ENCODE data around the gene CYP2R1.

Gene CYP2R1

DNA sequence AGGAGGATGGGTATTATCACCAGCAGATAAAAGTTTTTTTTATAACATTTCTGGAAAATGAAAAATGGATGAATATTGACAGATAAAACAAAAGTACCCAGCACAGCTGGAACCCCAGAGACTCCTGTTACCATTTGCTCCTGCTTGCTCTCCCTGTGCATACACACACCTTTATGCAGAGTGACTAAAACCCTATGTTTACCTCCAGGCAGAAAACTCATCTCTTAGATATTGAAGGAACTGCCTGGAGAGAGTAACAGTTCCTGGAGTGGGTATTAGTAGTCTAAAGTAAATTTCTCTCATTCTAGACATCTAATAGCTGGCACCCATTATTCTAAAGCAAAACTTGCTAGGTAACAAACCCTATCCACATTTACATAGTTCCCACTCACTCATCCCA lies 38.0 kb downstream of the CYP2R1 start:
- Histone ChIP-seq H3K36me3 (ENCODE audit: control insufficient read depth, low read length) (no peaks in the 10 kb centered on the region), H3K4me3 (ENCODE audit: low read length) (no peak overlapping the region), H3K27me3 (ENCODE audit: control insufficient read depth, low read length) (peaks cover 3% of the 10 kb centered on the region; the same call in 1 of the 2 replicates), H3K9me2 (replicated peaks; ENCODE audit: control insufficient read depth, low read length) (no peaks in the 10 kb centered on the region), H3F3A (ENCODE audit: control insufficient read depth, insufficient read depth) (no peaks in the 10 kb centered on the region), H3K27ac (ENCODE audit: low read depth, low read length) (no peak overlapping the region), H3K79me2 (ENCODE audit: control insufficient read depth, low read length) (no peaks in the 10 kb centered on the region), H3K4me1 (ENCODE audit: control insufficient read depth, low read length) (no peaks in the 10 kb centered on the region), H3K4me2 (ENCODE audit: low read length) (no peak overlapping the region), H4K20me1 (ENCODE audit: control insufficient read depth, insufficient read depth, low read depth, low read length) (no peaks in the 10 kb centered on the region), H3K9me3 (ENCODE audit: control insufficient read depth, insufficient read depth, low read length) (no peaks in the 10 kb centered on the region)
- TF ChIP-seq, protein P1, sequence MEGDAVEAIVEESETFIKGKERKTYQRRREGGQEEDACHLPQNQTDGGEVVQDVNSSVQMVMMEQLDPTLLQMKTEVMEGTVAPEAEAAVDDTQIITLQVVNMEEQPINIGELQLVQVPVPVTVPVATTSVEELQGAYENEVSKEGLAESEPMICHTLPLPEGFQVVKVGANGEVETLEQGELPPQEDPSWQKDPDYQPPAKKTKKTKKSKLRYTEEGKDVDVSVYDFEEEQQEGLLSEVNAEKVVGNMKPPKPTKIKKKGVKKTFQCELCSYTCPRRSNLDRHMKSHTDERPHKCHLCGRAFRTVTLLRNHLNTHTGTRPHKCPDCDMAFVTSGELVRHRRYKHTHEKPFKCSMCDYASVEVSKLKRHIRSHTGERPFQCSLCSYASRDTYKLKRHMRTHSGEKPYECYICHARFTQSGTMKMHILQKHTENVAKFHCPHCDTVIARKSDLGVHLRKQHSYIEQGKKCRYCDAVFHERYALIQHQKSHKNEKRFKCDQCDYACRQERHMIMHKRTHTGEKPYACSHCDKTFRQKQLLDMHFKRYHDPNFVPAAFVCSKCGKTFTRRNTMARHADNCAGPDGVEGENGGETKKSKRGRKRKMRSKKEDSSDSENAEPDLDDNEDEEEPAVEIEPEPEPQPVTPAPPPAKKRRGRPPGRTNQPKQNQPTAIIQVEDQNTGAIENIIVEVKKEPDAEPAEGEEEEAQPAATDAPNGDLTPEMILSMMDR (IDR thresholded peaks at IDR 0.05; ENCODE audit: low read depth, low read length, poor library complexity, severe bottlenecking), result no peak
- no peak for TF ChIP-seq EZH2phosphoT487 (IDR thresholded peaks at IDR 0.05; ENCODE audit: borderline replicate concordance, low read length)

DNA sequence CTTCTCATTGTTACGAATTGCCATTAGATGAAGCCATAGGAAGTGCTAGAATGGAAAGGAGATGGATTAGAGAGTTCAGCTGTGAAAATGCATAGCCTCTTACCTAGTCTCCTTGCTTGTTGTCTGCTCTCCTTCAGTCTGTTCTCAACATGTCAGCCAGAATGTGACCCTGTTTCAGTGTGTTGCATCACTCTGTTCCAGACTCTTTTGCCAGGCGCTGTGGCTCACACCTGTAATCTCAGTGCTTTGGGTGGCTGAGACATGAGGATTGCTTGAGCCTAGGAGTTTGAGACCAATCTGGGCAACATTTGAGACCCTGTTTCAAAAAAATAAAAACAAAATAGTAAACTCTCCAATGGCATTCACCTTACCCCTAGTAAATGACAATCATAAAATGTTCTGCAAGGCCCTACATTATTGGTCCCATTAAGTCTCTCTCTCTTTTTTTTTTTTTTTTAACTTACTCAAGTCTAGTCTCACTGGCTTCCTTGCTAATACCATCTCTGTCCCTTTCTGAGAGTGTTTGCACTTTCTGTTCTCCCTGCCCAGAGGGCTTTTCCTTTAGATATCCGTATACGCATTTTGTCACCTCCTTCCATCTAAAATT lies 39.4 kb downstream of the CYP2R1 start:
- Histone ChIP-seq H3K4me1 (ENCODE audit: control insufficient read depth, low read length) (no peaks in the 10 kb centered on the region), H3K4me3 (ENCODE audit: low read length) (no peak overlapping the region), H3K79me2 (ENCODE audit: control insufficient read depth, low read length) (no peaks in the 10 kb centered on the region), H3K27ac (ENCODE audit: low read depth, low read length) (no peak overlapping the region), H3K4me2 (ENCODE audit: low read length) (no peak overlapping the region), H3K9me2 (replicated peaks; ENCODE audit: control insufficient read depth, low read length) (no peaks in the 10 kb centered on the region), H4K20me1 (ENCODE audit: control insufficient read depth, insufficient read depth, low read depth, low read length) (no peaks in the 10 kb centered on the region), H3K36me3 (ENCODE audit: control insufficient read depth, low read length) (no peaks in the 10 kb centered on the region), H3K27me3 (ENCODE audit: control insufficient read depth, low read length) (peaks cover 3% of the 10 kb centered on the region; the same call in 1 of the 2 replicates), H3F3A (ENCODE audit: control insufficient read depth, insufficient read depth) (no peaks in the 10 kb centered on the region), H3K9me3 (ENCODE audit: control insufficient read depth, insufficient read depth, low read length) (no peaks in the 10 kb centered on the region)
- TF ChIP-seq EZH2phosphoT487 (IDR thresholded peaks at IDR 0.05; ENCODE audit: borderline replicate concordance, low read length), result no peak
- TF ChIP-seq, protein P1 (IDR thresholded peaks at IDR 0.05; ENCODE audit: low read depth, low read length, poor library complexity, severe bottlenecking), result no peak

DNA sequence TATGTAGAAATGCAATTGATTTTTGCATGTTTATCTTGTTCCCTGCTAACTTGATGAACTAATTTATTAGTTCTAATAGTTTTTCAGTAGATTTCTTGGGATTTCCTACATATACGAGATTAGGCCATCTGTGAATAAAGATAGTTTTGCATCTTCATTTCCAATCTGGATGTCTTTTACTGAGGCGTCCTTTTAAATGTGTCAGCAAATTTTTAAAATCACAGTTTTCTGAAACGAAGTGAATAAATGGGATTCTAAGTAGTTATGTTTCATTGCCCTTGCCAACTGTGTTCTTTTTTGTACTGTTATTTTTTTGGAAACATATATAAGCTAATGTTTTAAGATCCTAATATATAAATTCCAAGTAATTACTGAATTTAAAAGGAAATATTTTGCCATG lies 50.0 kb downstream of the CYP2R1 start:
- H3K9me2 ChIP-seq (replicated peaks; ENCODE audit: control insufficient read depth, low read length), result no peaks in the 10 kb centered on the region

More for the DNA sequence above, 50.0 kb downstream of the CYP2R1 start:
- TF ChIP-seq EZH2phosphoT487 (IDR thresholded peaks at IDR 0.05; ENCODE audit: borderline replicate concordance, low read length), result no peak
- TF ChIP-seq, protein P1 (IDR thresholded peaks at IDR 0.05; ENCODE audit: low read depth, low read length, poor library complexity, severe bottlenecking), result no peak
- H3F3A ChIP-seq (ENCODE audit: control insufficient read depth, insufficient read depth), result no peaks in the 10 kb centered on the region
- no peaks in the 10 kb centered on the region for H3K27me3 ChIP-seq (ENCODE audit: control insufficient read depth, low read length)
- H3K27ac ChIP-seq (ENCODE audit: low read depth, low read length), result no peak overlapping the region
- no peaks in the 10 kb centered on the region for H3K9me3 ChIP-seq (ENCODE audit: control insufficient read depth, insufficient read depth, low read length)
- no peak overlapping the region for H3K4me2 ChIP-seq (ENCODE audit: low read length)
- no peaks in the 10 kb centered on the region for H4K20me1 ChIP-seq (ENCODE audit: control insufficient read depth, insufficient read depth, low read depth, low read length)
- no peaks in the 10 kb centered on the region for H3K4me1 ChIP-seq (ENCODE audit: control insufficient read depth, low read length)
- no peaks in the 10 kb centered on the region for H3K79me2 ChIP-seq (ENCODE audit: control insufficient read depth, low read length)
- H3K4me3 ChIP-seq (ENCODE audit: low read length), result no peak overlapping the region
- no peaks in the 10 kb centered on the region for H3K36me3 ChIP-seq (ENCODE audit: control insufficient read depth, low read length)
